Lower lobe of right lung (tissue), 2 donors: ENCODE data around the gene PTCHD4. TPM values are rescaled to one million over a fixed set of nuclear protein-coding genes. Genes with fewer than 3 reads are reported as not detected.
"Not testable (repeated sequence)": the region's sequence is repeated elsewhere in the genome, so short reads cannot be mapped to it uniquely, and the experiment has no call there.

Source experiments
- ATAC-seq, 2 donors: fragments of 200-7000 bp; cut with Tn5 transposase; one replicate each; pipeline ENCODE4 v1.9.1; 2020 to 2022; ENCODE audit warnings: mild to moderate bottlenecking in 2 of 2, moderate library complexity in 2 of 2
- DNase-seq: peaks from one replicate; pipeline ENCODE4 v3.0.0-alpha.2; 2020
- H3K27ac ChIP-seq: fragments of 200-600 bp; one replicate; pipeline ENCODE4 v1.8.0; 2022
- H3K27me3 ChIP-seq: fragments of 200-600 bp; one replicate; pipeline ENCODE4 v1.8.0; 2022; ENCODE audit warnings: low read depth
- H3K36me3 ChIP-seq: fragments of 200-600 bp; one replicate; pipeline ENCODE4 v1.8.0; 2022; ENCODE audit warnings: mild to moderate bottlenecking
- H3K4me1 ChIP-seq: fragments of 200-600 bp; one replicate; pipeline ENCODE4 v1.8.0; 2022
- H3K4me3 ChIP-seq: fragments of 200-600 bp; one replicate; pipeline ENCODE4 v1.8.0; 2022; ENCODE audit warnings: mild to moderate bottlenecking
- H3K9me3 ChIP-seq: fragments of 200-600 bp; one replicate; pipeline ENCODE4 v1.8.0; 2022
- intact Hi-C: fragments of 100-400 bp; cut with DNase I; formaldehyde crosslinking; loops from one replicate; pipeline ENCODE4 v1.11.0; 2022
- total RNA-seq: library from RNA; stranded (reverse); fragmentation: NEBNext Ultra II Directional; extraction: Animal tissue kit (Norgen Biotek cat#: 25700); gene quantifications from one replicate; pipeline ENCODE4 v1.2.1, GENCODE V29; 2021
- TF ChIP-seq, protein P1 (sequence below): fragments of 200-600 bp; IDR thresholded peaks from one replicate; pipeline ENCODE4 v1.8.0; 2022; ENCODE audit warnings: antibody characterized with exemption, mild to moderate bottlenecking
- donor health status: DM: no; HTN: yes; CAD: no; lungs with severe emphysema.

PTCHD4 gene
- total RNA-seq, 1 donor from 2014 or later, result 2.3 TPM

GRCh38 chr6:48116699-48117645, 6.0 kb upstream of the PTCHD4 start:
- no peaks in the 10 kb centered on the region for H3K4me1 ChIP-seq
- no peak overlapping the region for H3K4me3 ChIP-seq
- H3K36me3 ChIP-seq, result no peaks in the 10 kb centered on the region
- no peaks in the 10 kb centered on the region for H3K9me3 ChIP-seq
- no peak for ATAC-seq
- no peak for DNase-seq
- intact Hi-C loops, result no loop called here
- H3K27me3 ChIP-seq, result no peaks in the 10 kb centered on the region
- TF ChIP-seq, protein P1, sequence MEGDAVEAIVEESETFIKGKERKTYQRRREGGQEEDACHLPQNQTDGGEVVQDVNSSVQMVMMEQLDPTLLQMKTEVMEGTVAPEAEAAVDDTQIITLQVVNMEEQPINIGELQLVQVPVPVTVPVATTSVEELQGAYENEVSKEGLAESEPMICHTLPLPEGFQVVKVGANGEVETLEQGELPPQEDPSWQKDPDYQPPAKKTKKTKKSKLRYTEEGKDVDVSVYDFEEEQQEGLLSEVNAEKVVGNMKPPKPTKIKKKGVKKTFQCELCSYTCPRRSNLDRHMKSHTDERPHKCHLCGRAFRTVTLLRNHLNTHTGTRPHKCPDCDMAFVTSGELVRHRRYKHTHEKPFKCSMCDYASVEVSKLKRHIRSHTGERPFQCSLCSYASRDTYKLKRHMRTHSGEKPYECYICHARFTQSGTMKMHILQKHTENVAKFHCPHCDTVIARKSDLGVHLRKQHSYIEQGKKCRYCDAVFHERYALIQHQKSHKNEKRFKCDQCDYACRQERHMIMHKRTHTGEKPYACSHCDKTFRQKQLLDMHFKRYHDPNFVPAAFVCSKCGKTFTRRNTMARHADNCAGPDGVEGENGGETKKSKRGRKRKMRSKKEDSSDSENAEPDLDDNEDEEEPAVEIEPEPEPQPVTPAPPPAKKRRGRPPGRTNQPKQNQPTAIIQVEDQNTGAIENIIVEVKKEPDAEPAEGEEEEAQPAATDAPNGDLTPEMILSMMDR, result no peak
- H3K27ac ChIP-seq, result no peak overlapping the region

DNA sequence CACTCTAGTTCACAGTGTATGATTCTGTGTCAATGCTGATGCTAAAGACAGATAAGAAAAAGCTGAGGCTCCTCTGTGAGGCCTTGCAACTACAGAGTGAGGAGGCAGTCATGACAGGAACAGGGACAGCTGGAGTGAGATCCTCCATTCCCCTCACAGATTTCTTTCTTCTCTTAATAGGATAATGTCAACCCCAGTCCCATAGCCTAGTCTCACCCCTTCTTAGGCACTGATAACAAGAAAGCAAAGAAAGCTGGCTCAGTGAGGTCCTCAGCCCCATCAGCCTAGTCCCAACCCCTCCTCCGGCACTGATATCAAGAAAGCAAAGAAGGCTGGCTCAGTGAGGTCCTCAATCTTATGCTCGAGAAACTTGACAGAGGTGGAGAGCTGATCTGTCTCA, 2.1 kb upstream of the PTCHD4 start:
- Histone ChIP-seq H3K9me3 (no peaks in the 10 kb centered on the region), H3K27me3 (no peaks in the 10 kb centered on the region), H3K36me3 (no peaks in the 10 kb centered on the region), H3K27ac (no peak overlapping the region), H3K4me3 (no peak overlapping the region), H3K4me1 (no peaks in the 10 kb centered on the region)
- DNase-seq, result no peak
- ATAC-seq, result no peak
- intact Hi-C loops, result no loop called here
- TF ChIP-seq, protein P1, result no peak

DNA sequence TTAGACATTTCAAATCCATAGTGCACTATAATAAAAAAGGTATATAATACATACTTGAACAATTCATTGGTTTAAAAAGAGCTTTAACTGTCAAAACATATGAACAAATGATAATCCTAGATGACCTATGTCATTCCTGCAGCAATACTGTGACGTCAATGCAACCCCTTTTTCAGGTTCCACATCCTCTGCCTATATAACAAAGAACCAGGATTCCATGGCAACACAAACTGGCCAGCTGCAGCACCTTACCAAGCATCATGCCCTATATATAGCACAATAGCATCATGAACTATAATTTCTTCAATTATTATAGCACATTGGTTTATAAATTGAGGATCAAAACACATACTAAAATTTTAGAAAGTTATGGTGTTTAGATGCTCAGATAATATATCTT, 578 bp upstream of the PTCHD4 start:
- Histone ChIP-seq H3K9me3 (no peaks in the 10 kb centered on the region), H3K27me3 (no peaks in the 10 kb centered on the region), H3K4me1 (no peaks in the 10 kb centered on the region), H3K36me3 (no peaks in the 10 kb centered on the region), H3K4me3 (no peak overlapping the region), H3K27ac (no peak overlapping the region)
- ATAC-seq (no peak), DNase-seq (no peak)
- intact Hi-C loops, result no loop called here
- TF ChIP-seq, protein P1, result no peak

GRCh38 chr6:48110436-48111142, 408 bp downstream of the PTCHD4 start:
- ATAC-seq (no peak), DNase-seq (no peak)
- no peaks in the 10 kb centered on the region for H3K36me3 ChIP-seq
- H3K27ac ChIP-seq, result no peak overlapping the region
- H3K4me3 ChIP-seq, result peak overlapping the region; percentile 37
- TF ChIP-seq, protein P1, result no peak
- H3K27me3 ChIP-seq, result no peaks in the 10 kb centered on the region
- H3K4me1 ChIP-seq, result no peaks in the 10 kb centered on the region
- H3K9me3 ChIP-seq, result no peaks in the 10 kb centered on the region
- intact Hi-C loops, result no loop called here

DNA sequence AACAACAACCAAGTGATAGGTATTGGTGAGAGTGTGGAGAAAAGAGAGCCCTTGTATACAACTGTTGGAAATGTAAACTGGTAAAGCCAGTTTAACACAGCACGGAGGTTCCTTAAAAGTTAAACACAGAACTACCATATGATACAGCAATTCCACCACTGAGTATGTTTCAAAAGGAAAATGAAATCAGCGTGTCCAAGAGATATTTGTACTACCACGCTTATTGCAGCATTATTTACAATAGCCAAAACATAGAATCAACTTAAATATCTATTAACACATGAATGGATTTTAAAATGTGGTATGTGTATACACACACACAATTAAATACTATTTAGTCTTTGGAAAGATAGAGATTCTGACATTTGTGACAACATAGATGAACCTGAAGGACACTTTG, 1.1 kb downstream of the PTCHD4 start:
- Histone ChIP-seq H3K4me1 (no peaks in the 10 kb centered on the region), H3K4me3 (peak overlapping the region; percentile 37), H3K9me3 (no peaks in the 10 kb centered on the region), H3K27me3 (no peaks in the 10 kb centered on the region), H3K36me3 (no peaks in the 10 kb centered on the region), H3K27ac (no peak overlapping the region)
- peak in 1 of 2 donors; percentile 48 for ATAC-seq
- TF ChIP-seq, protein P1, result no peak
- intact Hi-C loops, result no loop called here
- no peak for DNase-seq

GRCh38 chr6:48102476-48103195, 8.4 kb downstream of the PTCHD4 start:
- H3K4me1 ChIP-seq, ATAC-seq, H3K4me3 ChIP-seq, H3K27ac ChIP-seq, intact Hi-C loops, H3K27me3 ChIP-seq, H3K9me3 ChIP-seq, H3K36me3 ChIP-seq, DNase-seq: not testable (repeated sequence)
